Activated CD8-positive, alpha-beta T cell treated with anti-CD3 and anti-CD28 coated beads for 36 hours (primary cell): ENCODE results near the gene ZNF687. TPM values are rescaled to one million over a fixed set of nuclear protein-coding genes. Genes with fewer than 3 reads are reported as not detected.
"Not testable (repeated sequence)": the region's sequence is repeated elsewhere in the genome, so short reads cannot be mapped to it uniquely, and the experiment has no call there.

Source experiments
- ATAC-seq: fragments of 200-7000 bp; cut with Tn5 transposase; one replicate; pipeline ENCODE4 v1.10.0; 2021; ENCODE audit warnings: mild to moderate bottlenecking, moderate library complexity
- CTCF ChIA-PET: fragments of 350-600 bp; sonication (Branson Sonifier 250); formaldehyde crosslinking; loops from one replicate; lab custom pipeline; 2021; ENCODE audit warnings: antibody characterized with exemption; lab: Charles Lee
- POLR2A ChIA-PET: fragments of 350-600 bp; sonication (Branson Sonifier 250); formaldehyde crosslinking; loops from one replicate; lab custom pipeline; 2021; ENCODE audit warnings: antibody characterized with exemption; lab: Charles Lee
- DNase-seq: peaks from one replicate; pipeline ENCODE4 v3.0.0-alpha.2; 2020
- H3K27ac Mint-ChIP-seq: one replicate; pipeline ENCODE4 v1.8.0; 2021; ENCODE audit warnings: mild to moderate bottlenecking, mixed read lengths
- H3K27me3 Mint-ChIP-seq: one replicate; pipeline ENCODE4 v1.8.0; 2021; ENCODE audit warnings: mixed read lengths
- H3K36me3 Mint-ChIP-seq: one replicate; pipeline ENCODE4 v1.8.0; 2021; ENCODE audit warnings: low read depth, mixed read lengths
- H3K4me1 Mint-ChIP-seq: one replicate; pipeline ENCODE4 v1.8.0; 2021; ENCODE audit warnings: low read depth, mixed read lengths
- H3K4me3 Mint-ChIP-seq: one replicate; pipeline ENCODE4 v1.8.0; 2021; ENCODE audit warnings: mild to moderate bottlenecking, moderate library complexity, mixed read lengths
- H3K9me3 Mint-ChIP-seq: one replicate; pipeline ENCODE4 v1.8.0; 2021; ENCODE audit warnings: mixed read lengths
- CTCF ChIP-seq: fragments of 200-600 bp; IDR thresholded peaks from one replicate; pipeline ENCODE4 v1.8.0; 2022; ENCODE audit warnings: antibody characterized with exemption, mild to moderate bottlenecking
- intact Hi-C: fragments of 100-400 bp; cut with micrococcal nuclease; formaldehyde crosslinking; loops from one replicate; pipeline ENCODE4 v1.10.0; 2022
- total RNA-seq, 2 experiments: library from RNA; stranded (reverse); gene quantifications; one replicate each; pipeline ENCODE4 v1.2.3, GENCODE V29; 2021

The ZNF687 gene
- total RNA-seq, 2 experiments from 2014 or later: 27.3 to 29.5 TPM

- POLR2A ChIA-PET: interaction anchor here (1.0 to 1.1 kb wide), 2 partner anchors 11 to 15 kb away, joined by 3 read pairs; no protein-coding TSS in a partner anchor
- peaks cover 1% of the 10 kb centered on the region for H3K4me1 Mint-ChIP-seq
These were observed 15.8 kb upstream of the ZNF687 start for GRCh38 chr1:151266315-151266714.

GRCh38 chr1:151266821-151267220 is 15.3 kb upstream of the ZNF687 start:
- no peaks in the 10 kb centered on the region for H3K9me3 Mint-ChIP-seq
- ChIA-PET CTCF (interaction anchor here (0.6 to 1.7 kb wide), 3 partner anchors 34 to 904 kb away, joined by 3 to 4 read pairs (median 3); no protein-coding TSS in a partner anchor), POLR2A (interaction anchor here (1.0 to 1.1 kb wide), 3 partner anchors 11 to 110 kb away, joined by 3 read pairs; no protein-coding TSS in a partner anchor)
- no peak for TF ChIP-seq CTCF
- ATAC-seq (no peak), DNase-seq (no peak)
- intact Hi-C loops: no loop called here
- H3K4me1 Mint-ChIP-seq: peaks cover 1% of the 10 kb centered on the region
- H3K4me3 Mint-ChIP-seq: no peak overlapping the region
- peaks cover 34% of the 10 kb centered on the region for H3K36me3 Mint-ChIP-seq
- H3K27me3 Mint-ChIP-seq: no peaks in the 10 kb centered on the region
- peak overlapping the region; percentile 18 for H3K27ac Mint-ChIP-seq

More at GRCh38 chr1:151266315-151266714, 15.8 kb upstream of the ZNF687 start:
- CTCF ChIA-PET: interaction anchor here (0.6 to 1.7 kb wide), 3 partner anchors 35 to 904 kb away, joined by 3 to 4 read pairs (median 3); no protein-coding TSS in a partner anchor
- Mint-ChIP-seq H3K27me3 (no peaks in the 10 kb centered on the region), H3K9me3 (no peaks in the 10 kb centered on the region), H3K36me3 (peaks cover 35% of the 10 kb centered on the region), H3K27ac (no peak overlapping the region), H3K4me3 (no peak overlapping the region)
- no peak for DNase-seq
- no peak for ATAC-seq
- intact Hi-C loops: no loop called here
- TF ChIP-seq CTCF: no peak

GRCh38 chr1:151267760-151268159 is 14.3 kb upstream of the ZNF687 start:
- H3K36me3 Mint-ChIP-seq: peaks cover 30% of the 10 kb centered on the region
- ChIA-PET POLR2A (interaction anchor here (1.1 to 1.6 kb wide), 2 partner anchors 13 to 14 kb away, joined by 3 to 6 read pairs; partner anchors contain the start of gene PSMD4), CTCF (interaction anchor here (1.4 to 4.8 kb wide), 2 partner anchors 16 to 73 kb away, joined by 4 to 17 read pairs; no protein-coding TSS in a partner anchor)
- no peak overlapping the region for H3K4me3 Mint-ChIP-seq
- H3K27me3 Mint-ChIP-seq: no peaks in the 10 kb centered on the region
- TF ChIP-seq CTCF: no peak
- ATAC-seq: no peak
- no peaks in the 10 kb centered on the region for H3K4me1 Mint-ChIP-seq
- H3K27ac Mint-ChIP-seq: no peak overlapping the region
- H3K9me3 Mint-ChIP-seq: no peaks in the 10 kb centered on the region
- no peak for DNase-seq
- intact Hi-C loops: no loop called here

GRCh38 chr1:151273924-151274466 is 8.1 kb upstream of the ZNF687 start:
- no peak overlapping the region for H3K4me3 Mint-ChIP-seq
- CTCF ChIA-PET: no interaction called here

GRCh38 chr1:151275341-151275740 is 6.8 kb upstream of the ZNF687 start:
- H3K27me3 Mint-ChIP-seq, H3K36me3 Mint-ChIP-seq, ATAC-seq, H3K9me3 Mint-ChIP-seq, intact Hi-C loops, H3K4me3 Mint-ChIP-seq, POLR2A ChIA-PET, DNase-seq, H3K27ac Mint-ChIP-seq: not testable (repeated sequence)
- CTCF ChIA-PET: interaction anchor here (0.6 kb wide), 1 partner anchor 13 kb away, joined by 3 read pairs; no protein-coding TSS in a partner anchor
- peaks cover 19% of the 10 kb centered on the region for H3K4me1 Mint-ChIP-seq

More at GRCh38 chr1:151273924-151274466, 8.1 kb upstream of the ZNF687 start:
- Mint-ChIP-seq H3K27ac (no peak overlapping the region), H3K27me3 (no peaks in the 10 kb centered on the region), H3K9me3 (no peaks in the 10 kb centered on the region), H3K4me1 (peaks cover 18% of the 10 kb centered on the region), H3K36me3 (peaks cover 10% of the 10 kb centered on the region)
- intact Hi-C loops: no loop called here
- ATAC-seq (no peak), DNase-seq (no peak)
- no peak for TF ChIP-seq CTCF
- POLR2A ChIA-PET: interaction anchor here (0.6 kb wide), 1 partner anchor 15 kb away, joined by 3 read pairs; no protein-coding TSS in a partner anchor
